GM18511 (cell line): Measurements from ENCODE around the gene LRRC43.
"Not testable (repeated sequence)": the region's sequence is repeated elsewhere in the genome, so short reads cannot be mapped to it uniquely, and the experiment has no call there.

Experiments used
- ATAC-seq: cut with Tn5 transposase; IDR thresholded peaks from one replicate; pipeline ENCODE4 v1.9.1; 2021; ENCODE audit warnings: mild to moderate bottlenecking, moderate library complexity; ENCODE audit not compliant: unreplicated experiment

Gene LRRC43

GRCh38 chr12:122190842-122191668 is 8.1 kb downstream of the LRRC43 start:
- ATAC-seq, result no peak

- ATAC-seq, result no peak
Measured at GRCh38 chr12:122192441-122192840, 9.5 kb downstream of the LRRC43 start.

- no peak for ATAC-seq
Measured at GRCh38 chr12:122194804-122195203, 11.9 kb downstream of the LRRC43 start.

- ATAC-seq, result no peak
Measured at GRCh38 chr12:122195405-122195804, 12.5 kb downstream of the LRRC43 start.

GRCh38 chr12:122197612-122197966 is 14.7 kb downstream of the LRRC43 start:
- no peak for ATAC-seq

GRCh38 chr12:122199484-122200355 is 16.8 kb downstream of the LRRC43 start:
- no peak for ATAC-seq

GRCh38 chr12:122200541-122201175 is 17.7 kb downstream of the LRRC43 start:
- no peak for ATAC-seq

- ATAC-seq, result no peak
Measured at GRCh38 chr12:122201381-122201780, 18.5 kb downstream of the LRRC43 start.

GRCh38 chr12:122202017-122202416 is 19.1 kb downstream of the LRRC43 start:
- ATAC-seq, result no peak

- ATAC-seq, result not testable (repeated sequence)
Measured at GRCh38 chr12:122202811-122203210, 19.9 kb downstream of the LRRC43 start.

GRCh38 chr12:122203301-122204166 is 20.6 kb downstream of the LRRC43 start, which contains the start of gene B3GNT4:
Gene B3GNT4, plus strand, starts transcription at chr12:122203709. Its CDS starts 910 bp downstream, at chr12:122204619.
- ATAC-seq, result no peak

GRCh38 chr12:122204167-122205052 is 21.5 kb downstream of the LRRC43 start:
- no peak for ATAC-seq

GRCh38 chr12:122205053-122205925 is 22.4 kb downstream of the LRRC43 start:
- no peak for ATAC-seq

- no peak for ATAC-seq
Measured at GRCh38 chr12:122206111-122206881, 23.4 kb downstream of the LRRC43 start.

- ATAC-seq, result no peak
Measured at GRCh38 chr12:122206976-122207375, 24.1 kb downstream of the LRRC43 start.

- ATAC-seq, result no peak
Measured at GRCh38 chr12:122207391-122207790, 24.5 kb downstream of the LRRC43 start.

- ATAC-seq, result no peak
Measured at GRCh38 chr12:122208073-122208820, 25.3 kb downstream of the LRRC43 start.
